ENCODE data around the gene KATNBL1.

KATNBL1 gene, protein sequence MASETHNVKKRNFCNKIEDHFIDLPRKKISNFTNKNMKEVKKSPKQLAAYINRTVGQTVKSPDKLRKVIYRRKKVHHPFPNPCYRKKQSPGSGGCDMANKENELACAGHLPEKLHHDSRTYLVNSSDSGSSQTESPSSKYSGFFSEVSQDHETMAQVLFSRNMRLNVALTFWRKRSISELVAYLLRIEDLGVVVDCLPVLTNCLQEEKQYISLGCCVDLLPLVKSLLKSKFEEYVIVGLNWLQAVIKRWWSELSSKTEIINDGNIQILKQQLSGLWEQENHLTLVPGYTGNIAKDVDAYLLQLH

DNA sequence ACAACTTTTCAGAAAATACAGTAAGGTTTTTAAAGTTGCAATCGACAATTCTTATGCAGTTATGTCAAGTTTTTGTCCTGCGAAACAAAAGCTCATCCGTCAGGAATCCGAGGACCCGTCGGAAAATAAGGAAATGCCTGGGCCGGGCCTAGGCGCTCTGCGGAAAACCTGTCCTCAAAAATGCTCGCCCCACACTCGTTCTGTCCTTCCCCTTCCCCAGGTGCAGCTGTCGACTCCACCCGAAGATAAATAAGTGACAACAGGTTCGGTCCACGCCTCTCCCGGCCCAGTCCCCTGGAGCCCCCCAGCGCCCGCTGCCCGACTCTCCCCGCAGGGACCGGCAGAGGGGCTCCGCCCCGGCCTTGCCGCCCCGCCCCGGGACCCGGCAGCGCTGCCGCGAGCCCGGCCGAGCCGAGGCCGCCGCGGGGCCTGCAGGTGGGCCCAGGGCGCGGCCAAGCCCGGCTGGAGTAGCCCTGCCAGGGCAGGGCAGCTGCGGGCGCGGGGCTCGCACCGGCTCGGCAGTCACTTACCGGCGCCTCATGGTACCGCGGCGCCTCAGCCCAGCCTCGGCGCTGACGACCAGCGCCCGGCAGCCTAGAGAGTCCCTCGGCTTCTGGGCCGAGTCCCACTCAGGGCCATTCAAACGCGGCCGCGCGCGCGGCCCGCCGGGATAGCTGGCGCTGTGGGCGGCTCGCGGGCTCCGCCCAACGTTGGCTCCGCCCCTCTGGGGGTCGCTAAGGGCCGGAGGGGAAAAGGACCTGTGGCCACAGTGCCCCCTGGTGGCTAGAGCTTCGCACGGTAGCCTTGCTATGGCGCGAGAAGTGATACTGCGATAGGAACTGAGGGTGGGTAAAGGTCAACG is at the start of gene KATNBL1:
TSS of gene KATNBL1 (minus strand) at position 676 of the 862 bp plus-strand sequence. CDS start 46,420 bp downstream, outside the sequence.
- in situ Hi-C loops (cut with MboI; ENCODE audit: low sequenced_read_pairs) = no loop called here

DNA sequence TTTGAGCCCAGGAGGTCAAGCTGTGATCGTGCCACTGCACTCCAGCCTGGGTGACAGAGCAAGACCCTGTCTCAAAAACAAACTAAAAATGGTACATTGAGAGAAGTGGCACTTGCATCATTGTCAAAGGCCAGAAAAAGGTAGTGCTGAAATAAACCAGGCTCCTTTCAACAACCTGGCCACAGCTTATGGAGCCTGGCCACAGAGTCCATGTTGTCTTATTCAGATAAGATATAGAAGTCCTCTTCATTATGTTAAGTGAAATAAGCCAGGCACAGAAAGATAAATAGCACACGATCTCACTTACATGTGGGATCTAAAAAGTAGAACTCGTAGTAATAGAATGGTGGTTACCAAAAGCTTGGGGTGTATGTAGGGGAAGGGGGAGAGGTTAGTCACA is 49.7 kb upstream of the KATNBL1 start:
- in situ Hi-C loops (cut with MboI; ENCODE audit: low sequenced_read_pairs) = no loop called here

DNA sequence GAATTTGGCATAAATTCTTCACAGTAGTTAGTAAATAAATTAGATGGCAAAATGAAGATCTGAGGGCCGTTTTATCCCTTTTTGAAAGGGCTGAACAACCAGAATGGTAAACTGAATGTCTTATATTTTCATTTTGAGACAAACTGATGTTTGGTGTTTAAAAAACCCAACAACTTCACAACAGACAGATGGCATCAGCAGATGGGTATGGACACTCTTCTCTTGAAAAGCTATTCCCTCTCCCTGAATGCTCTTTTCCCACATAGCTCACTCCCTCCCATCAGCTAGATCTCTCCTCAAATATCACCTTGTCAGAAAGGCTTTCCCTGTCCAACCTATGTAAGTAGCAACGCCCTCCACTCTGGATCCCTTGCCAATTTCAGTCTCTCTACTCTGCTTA is 48.3 kb upstream of the KATNBL1 start:
- in situ Hi-C loops (cut with MboI; ENCODE audit: low sequenced_read_pairs) = no loop called here

DNA sequence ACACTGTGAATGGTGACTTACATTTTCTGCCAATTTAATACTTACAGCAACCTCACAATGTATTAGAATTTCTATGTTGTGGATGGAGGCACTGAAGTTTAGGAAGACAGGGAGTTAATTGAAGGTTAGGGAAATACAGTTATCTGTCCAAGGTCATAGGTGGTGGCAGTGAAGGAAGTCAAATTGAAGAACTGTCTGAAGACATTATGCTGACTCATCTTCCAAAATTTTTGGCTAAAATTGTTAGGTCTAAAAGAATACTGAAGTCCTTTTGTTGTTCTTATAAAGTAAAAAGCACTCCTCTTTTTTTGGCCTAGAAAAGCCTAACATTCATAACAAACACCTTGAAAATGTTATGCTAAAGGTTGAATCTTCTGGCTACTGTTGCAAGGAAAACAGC is 42.6 kb upstream of the KATNBL1 start:
- in situ Hi-C loops (cut with MboI; ENCODE audit: low sequenced_read_pairs) = no loop called here

DNA sequence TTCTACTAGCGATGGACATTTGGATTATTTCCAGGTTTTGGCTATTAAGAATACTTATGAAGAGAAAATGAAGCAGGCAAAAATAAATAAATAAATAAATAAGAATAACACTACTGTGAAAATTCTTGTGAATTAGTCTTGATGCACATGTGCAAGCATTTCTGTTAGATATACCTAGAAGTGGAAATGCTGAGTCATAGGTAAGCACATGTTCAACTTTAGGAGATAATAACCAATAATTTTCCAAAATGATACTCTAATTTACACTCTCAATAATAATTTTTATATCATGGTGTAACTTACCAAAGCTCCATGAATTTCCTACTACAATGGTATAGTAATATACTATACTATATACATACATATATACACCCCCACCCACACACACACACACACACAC is 38.3 kb upstream of the KATNBL1 start:
- in situ Hi-C loops (cut with MboI; ENCODE audit: low sequenced_read_pairs) = no loop called here

DNA sequence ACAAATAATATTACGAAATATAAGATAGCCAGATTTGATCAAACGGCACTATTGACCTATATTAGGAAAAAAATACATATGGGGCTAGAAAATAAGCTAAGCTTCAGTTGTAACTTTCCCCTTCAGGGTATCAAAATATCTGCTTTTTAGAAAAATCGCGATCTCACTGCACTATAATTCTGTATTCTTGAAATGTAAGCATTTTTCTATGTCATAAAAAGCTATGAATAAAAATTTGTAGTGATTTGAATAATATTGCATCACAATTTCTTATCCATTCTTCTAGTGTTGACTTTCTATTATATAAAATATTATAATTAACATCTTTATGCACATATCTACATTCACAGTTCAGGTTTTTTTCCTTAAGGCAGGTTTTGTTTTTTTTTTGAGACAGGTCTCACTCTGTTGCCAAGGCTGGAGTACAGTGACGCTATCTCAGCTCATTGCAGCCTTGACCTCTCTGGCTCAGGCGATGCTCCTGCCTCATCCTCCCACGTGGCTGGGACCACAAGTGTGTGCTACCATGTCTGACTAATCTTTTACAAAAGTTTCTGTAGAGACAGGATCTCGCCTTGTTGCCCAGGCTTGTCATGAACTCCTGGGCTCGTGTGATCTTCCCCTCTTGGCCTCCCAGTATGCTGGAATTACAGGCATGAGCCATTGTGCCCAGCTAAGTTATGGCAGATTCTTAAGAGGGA is 36.5 kb upstream of the KATNBL1 start:
- in situ Hi-C loops (cut with MboI; ENCODE audit: low sequenced_read_pairs) = no loop called here

DNA sequence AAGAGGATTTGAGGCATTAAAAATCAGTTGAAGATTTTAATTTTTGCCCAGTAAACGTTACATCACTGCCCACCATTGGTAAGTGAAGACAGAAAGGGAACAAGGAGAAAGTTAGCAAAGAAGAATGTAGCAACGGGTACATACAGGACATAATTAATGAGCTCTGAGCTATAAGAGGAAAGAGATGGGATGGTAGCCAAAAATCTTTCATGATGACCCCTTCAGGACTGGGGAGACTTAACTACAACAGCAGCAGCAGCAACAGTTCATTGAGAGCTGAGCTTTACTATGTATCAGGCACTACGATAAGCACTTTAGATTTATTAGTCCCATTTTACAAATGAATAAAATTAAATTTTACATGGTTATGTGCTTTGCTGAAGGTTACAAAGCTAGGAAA is 33.3 kb upstream of the KATNBL1 start:
- in situ Hi-C loops (cut with MboI; ENCODE audit: low sequenced_read_pairs) = no loop called here

DNA sequence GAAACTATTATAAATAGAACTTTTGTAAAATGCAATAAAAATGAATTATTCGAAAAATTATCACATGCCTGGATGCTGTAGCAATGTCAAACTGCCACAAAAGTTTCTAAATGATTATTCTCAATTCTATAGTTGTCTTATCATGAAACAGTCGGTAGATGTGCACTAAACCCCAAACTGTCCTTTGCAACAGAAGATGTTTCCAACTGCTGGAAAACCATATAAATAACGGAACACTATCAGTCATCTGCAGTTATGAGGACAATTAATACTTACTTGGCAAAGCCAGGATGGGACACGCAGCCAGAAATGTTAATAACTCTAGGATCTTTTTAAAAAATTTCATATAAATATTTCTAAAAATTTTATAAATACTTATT is 32.4 kb upstream of the KATNBL1 start:
- in situ Hi-C loops (cut with MboI; ENCODE audit: low sequenced_read_pairs) = no loop called here

DNA sequence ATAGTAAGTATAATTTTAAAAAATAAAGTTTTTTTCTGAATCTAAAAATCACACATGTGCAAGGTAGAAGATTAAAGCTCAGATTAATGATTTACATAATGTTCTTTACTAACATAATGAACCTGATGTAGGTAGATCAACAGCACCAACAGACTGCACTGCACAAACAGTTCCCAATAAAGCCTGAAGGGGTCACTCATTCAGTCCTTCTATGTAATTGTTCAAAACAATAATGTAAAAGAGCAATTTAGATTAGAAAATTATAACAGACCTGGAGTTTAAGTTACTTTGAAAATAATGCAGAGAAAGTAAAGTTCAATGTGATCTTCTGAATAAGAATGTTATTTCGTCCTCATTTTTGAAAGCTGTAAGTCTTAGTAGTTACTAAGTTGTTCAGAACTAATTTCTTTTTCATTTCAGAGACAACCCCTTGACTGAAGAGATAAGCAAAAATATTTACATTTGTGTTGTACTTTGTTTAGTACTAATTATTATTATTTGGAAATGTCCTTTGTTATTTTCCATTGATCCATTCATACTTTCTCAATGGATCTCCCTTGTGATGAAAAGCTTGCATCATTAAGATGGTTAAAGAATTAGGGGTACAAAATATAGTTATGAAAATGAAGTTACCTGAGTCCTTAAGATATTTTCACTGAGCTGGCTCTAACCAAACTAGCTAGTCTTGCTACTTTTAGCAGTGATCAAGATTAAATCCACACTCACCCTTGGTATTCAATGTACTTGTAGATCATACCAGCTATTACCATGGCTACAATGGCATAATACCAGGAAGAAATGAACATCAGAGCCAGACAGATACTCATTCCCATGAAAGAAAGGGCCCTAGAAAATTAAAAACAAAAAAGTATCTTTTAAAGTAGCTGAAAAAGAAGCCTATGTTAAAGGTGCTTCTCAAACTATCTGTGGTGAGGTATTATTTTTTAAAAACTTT is 31.8 kb upstream of the KATNBL1 start:
- in situ Hi-C loops (cut with MboI; ENCODE audit: low sequenced_read_pairs) = no loop called here

DNA sequence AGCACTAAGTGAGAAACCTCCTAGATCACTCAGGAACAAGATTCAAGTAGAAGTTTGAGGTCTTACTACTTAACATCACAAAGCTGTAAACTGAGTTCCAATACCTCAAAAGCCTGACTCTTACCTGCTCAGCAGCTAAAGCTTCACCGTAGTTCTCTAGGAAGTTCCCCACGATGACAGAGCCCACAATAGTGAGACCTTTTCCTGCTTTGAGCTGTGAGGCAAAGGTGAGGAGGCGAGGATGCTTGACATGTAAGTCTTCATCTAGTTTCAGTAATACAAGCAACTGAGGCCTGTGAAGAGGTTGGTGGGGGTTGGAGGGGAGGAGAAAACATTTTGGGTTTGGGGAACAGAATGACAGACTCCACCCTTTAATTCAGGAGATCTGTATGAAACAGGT is 30.6 kb upstream of the KATNBL1 start:
- in situ Hi-C loops (cut with MboI; ENCODE audit: low sequenced_read_pairs) = no loop called here

DNA sequence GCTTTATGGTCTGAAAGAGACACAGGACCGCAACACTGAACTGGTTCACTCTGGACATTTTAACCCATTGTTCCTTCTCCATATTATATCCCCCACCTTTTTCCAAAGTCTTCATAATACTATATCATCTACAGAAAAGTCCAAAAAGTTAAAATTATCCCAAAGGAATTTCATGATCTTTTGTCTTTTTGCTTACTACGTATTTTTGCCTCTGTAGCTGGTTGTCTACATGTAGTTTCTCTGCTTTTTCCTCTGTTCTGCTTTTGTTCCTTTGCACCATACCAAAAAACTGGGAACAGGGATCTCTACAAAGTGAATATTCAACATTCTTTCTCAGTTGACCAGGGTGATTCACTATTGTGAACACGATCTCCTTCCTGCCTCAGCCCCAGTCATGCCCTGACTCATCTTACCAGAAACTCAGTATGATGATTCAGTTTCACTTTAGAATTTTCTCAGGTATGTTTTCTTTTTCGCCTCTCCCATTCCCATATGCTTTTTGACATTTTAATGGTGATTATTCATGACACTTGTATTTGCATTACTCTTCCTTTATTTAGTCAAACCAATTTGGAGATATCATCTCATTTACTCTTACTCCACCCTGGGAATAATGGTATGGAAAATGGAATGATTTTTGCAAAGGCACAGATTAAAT is 29.4 kb upstream of the KATNBL1 start:
- in situ Hi-C loops (cut with MboI; ENCODE audit: low sequenced_read_pairs) = no loop called here

DNA sequence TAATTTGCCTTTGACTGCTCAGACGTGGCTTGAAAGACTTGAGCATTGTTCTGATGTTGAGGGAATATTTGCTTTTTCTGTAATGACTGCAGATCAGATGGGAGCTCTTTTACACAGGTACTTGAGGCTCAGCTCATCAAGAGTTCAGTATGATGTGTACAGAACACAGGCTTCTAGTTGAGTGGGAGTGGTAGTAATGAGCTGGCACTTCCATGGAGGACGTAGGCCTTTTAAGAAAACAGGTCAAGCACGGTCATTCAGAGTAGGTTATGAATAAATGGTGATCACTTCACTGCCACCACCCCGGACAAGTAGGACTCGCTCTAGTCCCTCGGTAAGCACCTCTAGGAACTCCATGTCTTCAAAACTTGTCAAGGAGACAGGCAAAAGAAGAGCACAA is 23.7 kb upstream of the KATNBL1 start:
- in situ Hi-C loops (cut with MboI; ENCODE audit: low sequenced_read_pairs) = no loop called here

DNA sequence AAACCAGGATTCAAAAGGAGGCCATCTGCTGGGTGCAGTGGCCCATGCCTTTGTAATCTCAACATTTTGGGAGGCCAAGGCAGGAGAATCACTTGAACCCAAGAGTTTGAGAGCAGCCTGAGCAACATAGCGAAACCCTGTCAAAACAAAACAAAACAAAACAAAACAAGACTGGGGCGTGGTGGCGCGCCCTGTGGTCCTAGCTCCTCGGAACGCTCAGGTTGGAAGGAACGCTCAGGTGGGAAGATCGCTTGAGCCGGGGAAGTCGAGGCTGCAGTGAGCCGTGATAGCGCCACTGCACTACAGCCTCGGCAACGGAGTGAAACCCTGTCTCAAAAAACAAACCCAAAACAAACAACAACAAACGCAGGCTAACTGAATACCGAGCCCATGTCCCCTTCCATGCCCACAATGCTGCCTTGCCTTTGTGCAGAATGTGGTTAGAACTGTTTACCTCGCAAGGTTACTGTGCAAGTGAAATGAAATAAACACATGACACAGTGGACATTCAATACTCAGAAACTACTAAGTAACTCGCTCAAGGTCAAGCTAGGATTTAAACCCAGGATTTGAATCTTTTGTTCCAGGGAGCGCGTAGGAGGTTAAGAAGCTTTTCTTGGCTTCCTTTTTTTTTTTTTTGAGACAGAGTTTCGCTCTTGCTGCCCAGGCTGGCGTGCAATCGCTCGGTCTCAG is 14.2 kb upstream of the KATNBL1 start:
- in situ Hi-C loops (cut with MboI; ENCODE audit: low sequenced_read_pairs) = no loop called here

DNA sequence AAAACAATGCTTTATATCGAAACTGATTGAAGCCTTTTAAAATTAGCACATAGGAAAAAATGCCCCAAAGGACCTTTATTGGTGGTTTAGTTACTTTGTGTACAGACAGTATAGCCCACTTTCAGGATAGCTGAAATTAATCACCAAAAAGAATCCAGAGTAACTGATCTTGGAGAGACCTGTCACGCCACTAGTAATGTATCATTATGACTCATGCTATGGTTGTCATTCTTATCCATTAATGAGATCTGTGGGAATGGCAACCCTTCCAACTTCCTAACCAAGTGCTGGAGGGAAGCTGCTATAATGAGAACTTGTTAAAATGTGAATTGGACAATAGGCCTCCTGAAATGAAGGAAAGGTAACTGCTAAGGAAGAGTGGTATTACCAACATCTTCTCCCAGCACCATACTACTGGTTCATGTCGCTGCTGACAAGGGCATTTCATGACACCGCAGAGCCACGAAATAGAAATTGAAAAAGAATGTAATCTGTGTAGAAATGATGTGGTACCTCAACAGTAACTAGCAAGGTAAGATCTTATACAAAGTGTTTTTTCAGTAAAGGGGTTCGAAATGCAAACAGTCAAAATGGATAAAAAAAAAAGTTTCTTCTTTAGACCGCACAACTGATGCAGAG is 7.8 kb upstream of the KATNBL1 start:
- in situ Hi-C loops (cut with MboI; ENCODE audit: low sequenced_read_pairs) = no loop called here

DNA sequence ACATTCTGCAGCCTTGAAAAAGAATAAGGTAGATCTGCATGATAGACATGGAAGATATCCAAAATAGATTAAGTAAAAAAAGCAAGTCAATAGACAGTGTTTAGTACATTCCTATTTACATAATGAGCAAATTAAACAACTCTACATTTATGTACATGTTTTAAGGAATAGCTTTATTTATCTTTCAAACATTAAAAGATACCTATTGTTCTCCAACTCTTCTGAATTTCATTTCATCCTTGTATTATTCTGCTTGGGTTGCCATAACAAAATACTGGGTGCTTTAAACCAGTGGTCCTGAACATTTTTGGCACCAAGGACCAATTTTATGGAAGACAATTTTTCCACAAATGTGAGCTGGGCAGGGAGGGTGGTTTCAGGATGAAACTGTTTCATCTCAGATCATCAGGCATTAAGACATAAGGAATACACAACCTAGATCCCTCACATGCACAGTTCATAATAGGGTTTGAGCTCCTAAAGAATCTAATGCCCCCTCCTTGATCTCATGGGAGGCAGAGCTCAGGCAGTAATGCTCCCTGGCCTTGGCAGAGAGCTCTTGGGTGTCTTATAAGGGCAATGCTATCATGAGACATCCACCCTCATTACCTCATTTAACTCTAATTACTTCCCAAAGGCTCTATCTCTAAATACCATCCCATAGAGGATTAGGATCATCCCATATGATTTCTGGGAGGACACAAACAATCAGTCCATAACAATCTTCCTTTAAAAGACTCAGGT is 6.8 kb upstream of the KATNBL1 start:
- in situ Hi-C loops (cut with MboI; ENCODE audit: low sequenced_read_pairs) = no loop called here

DNA sequence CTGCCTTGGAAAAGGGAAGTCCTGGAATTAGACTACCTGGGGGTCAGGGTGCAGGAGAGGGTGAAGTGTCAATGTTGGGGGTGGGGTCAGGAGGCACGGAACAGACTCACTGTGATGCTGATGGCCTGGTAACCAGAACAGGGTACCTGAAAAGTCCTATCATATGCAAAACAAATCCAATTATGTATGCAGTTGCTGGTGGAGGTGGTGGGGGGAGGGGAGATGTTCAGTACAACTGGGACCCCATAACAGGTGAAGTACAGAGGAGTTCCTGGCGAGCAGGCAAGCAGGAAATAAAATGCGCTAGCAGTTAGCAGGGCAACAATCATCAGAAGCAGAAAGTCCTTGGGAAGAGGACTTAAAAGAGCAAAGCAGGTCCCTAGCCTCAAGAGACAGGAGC is 4.2 kb upstream of the KATNBL1 start:
- in situ Hi-C loops (cut with MboI; ENCODE audit: low sequenced_read_pairs) = no loop called here

DNA sequence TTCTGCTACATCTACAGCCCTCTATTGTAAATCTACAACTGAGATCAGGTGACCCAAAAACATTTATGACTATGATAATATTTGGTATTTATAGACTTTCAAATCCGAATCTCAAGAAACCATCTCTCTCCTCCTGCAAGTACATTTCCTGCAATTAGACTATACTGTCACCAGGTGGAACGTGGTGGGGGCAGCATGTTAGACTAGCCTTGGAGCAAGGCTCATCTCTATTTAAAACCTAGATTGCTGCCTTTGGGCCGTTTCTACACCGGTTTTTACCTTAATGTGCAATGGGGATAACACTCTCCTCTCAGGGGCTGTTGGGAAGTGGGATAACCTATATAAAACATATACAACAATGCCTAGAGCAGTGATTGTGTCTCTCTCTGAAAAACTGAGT is 3.8 kb upstream of the KATNBL1 start:
- in situ Hi-C loops (cut with MboI; ENCODE audit: low sequenced_read_pairs) = no loop called here

DNA sequence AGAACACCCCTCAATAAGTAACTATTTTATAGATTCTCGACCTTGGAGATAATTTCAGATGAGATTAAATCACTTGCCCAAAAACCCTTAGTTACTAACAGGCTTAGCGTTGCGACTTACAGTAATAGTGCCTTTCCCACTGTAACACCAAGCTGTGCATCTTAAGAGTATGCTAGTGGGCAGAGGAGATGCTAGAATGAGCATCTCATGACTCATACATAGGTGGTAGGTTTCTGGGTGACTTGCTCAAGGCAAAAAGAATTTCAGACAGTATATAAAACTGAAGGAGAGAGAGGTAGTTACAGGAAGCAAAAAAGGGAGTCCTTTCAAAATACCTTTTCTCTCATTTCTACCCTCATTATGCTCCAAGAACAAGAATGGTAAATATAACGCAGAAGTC is 3.9 kb downstream of the KATNBL1 start:
- in situ Hi-C loops (cut with MboI; ENCODE audit: low sequenced_read_pairs) = no loop called here

All from hTERT RPE-1 (cell line).